WI38 (cell line): ENCODE measurements around the gene PHC3.

ENCODE experiments used
- H3K4me3 ChIP-seq: 2 replicates; pipeline ENCODE4 v1.5.1; 2011; ENCODE audit warnings: low read depth, mild to moderate bottlenecking, control low read depth, low read length
- TF ChIP-seq, protein P1 (sequence below): IDR thresholded peaks from 2 replicates; pipeline ENCODE4 v1.5.1; 2012; ENCODE audit warnings: low read depth, mild to moderate bottlenecking, control low read depth, low read length

Gene PHC3

DNA sequence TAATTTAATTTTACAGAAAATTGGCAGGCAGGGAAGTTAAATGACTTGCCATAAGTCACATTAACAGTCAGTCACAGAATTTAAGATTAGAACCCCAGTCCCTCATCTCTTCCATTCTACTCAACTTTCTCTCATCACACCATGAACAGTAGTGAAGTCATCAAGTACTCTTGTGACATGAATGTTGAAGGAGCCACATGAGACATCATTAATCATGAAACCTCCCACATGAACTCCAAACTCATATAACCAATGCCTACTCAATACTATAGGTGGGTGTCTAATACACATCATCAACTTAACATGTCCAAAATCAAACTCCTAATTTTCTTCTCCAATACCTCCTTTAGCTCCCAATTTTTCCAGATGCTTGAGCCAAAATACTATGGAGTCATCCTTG is 19.5 kb downstream of the PHC3 start:
- H3K4me3 ChIP-seq = no peak overlapping the region
- TF ChIP-seq, protein P1, sequence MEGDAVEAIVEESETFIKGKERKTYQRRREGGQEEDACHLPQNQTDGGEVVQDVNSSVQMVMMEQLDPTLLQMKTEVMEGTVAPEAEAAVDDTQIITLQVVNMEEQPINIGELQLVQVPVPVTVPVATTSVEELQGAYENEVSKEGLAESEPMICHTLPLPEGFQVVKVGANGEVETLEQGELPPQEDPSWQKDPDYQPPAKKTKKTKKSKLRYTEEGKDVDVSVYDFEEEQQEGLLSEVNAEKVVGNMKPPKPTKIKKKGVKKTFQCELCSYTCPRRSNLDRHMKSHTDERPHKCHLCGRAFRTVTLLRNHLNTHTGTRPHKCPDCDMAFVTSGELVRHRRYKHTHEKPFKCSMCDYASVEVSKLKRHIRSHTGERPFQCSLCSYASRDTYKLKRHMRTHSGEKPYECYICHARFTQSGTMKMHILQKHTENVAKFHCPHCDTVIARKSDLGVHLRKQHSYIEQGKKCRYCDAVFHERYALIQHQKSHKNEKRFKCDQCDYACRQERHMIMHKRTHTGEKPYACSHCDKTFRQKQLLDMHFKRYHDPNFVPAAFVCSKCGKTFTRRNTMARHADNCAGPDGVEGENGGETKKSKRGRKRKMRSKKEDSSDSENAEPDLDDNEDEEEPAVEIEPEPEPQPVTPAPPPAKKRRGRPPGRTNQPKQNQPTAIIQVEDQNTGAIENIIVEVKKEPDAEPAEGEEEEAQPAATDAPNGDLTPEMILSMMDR = no peak

DNA sequence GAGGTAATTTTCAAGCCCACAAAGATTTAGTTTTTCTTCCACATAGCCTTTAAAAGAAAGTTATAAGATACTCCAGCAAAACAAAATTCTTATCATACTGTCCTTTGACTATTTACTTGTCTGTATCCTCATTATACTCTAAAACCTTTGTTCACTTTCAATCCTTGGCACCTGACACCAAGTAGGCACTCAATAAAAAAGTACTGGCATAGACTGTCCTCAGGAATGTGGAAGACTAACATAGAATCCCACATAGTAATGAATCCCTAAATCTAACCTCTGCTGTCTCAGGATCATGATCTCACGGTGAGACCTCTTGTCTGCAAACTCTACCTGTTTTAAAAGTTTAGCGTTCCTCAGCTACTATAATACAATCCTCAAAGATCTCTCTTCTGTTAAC is 21.6 kb downstream of the PHC3 start:
- TF ChIP-seq, protein P1 = no peak

DNA sequence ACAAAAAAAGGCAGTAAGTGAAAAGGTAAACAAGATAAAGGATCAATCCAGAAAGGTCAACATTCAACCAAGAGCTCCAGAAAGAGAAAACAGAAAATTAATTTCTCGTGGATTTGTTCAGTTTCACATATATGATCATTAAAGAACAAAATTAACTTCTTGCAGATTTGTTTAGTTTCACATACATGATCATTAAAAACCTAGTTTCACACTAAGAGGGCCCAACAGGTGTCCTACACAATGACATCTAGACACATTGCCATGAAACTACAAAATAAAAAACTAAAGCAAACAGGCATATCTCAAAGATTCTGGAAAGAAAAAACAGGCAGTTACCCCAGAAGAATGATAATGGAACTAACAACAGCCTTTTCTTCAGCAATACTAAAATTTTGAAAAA is 22.1 kb downstream of the PHC3 start:
- H3K4me3 ChIP-seq = no peak overlapping the region
- TF ChIP-seq, protein P1 = no peak

More for the DNA sequence above, 21.6 kb downstream of the PHC3 start:
- no peak overlapping the region for H3K4me3 ChIP-seq

DNA sequence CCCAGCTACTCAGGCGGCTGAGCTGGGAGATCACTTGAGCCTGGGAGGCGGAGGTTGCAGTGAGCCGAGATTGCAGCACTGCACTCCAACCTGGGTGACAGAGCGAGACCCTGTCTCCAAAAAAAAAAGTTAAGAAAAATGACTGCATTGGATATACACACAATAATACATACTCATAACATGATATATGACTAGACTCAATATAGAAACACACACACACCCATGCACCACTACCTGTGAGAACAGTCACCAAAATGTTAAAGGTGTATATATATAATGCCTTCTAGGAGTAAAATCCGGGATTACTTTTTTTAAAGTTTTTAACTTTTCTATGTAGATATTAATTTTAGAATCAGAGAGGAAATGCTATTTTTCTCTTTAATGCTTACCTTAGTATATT is 25.9 kb downstream of the PHC3 start:
- TF ChIP-seq, protein P1 = no peak
- no peak overlapping the region for H3K4me3 ChIP-seq

DNA sequence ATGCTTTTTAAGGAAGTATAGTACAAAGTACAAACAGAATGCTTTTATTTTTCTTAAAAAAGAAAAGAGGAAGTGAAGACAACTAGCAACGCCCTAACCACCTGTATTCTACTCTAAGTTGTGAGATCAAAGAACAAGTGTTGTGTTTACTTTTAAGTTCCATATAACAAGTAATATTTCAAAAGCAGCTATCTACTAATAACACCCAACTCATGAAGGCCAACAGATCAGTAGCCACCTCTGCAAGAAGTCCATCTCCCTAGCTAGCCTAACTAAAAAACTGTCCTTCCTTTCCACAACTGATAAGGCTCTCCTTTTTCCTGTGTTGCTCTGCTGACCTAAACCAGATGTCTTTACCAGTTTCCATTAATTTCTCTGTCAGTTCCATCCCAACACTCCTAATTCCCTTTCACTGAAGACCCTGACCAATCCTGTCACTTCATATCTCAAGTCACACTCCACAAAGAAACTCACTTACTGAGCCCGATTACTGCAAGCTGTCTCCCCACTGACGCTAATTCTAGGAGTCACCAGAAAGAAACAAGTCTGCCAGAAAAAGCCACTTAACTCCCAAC is 26.9 kb downstream of the PHC3 start:
- no peak overlapping the region for H3K4me3 ChIP-seq
- TF ChIP-seq, protein P1 = no peak

DNA sequence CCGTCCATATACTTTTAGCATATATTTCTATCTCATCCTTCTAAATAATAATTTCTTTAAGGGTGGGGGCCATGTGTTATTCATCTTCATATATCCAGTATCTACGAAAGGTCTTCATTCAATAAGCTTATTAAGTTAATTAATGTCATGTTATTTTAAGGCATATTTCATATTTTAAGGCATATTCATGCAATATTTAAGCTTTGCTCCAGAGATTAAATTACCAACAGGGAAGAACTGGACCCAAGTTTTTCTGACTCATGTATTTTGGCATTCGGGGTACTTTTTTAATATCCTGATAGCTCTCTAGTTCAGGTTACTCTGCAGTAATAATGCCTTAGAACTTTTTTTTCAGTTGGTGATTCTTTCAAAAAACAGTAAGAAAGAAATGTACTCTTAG is 27.4 kb downstream of the PHC3 start:
- TF ChIP-seq, protein P1 = no peak
- no peak overlapping the region for H3K4me3 ChIP-seq

DNA sequence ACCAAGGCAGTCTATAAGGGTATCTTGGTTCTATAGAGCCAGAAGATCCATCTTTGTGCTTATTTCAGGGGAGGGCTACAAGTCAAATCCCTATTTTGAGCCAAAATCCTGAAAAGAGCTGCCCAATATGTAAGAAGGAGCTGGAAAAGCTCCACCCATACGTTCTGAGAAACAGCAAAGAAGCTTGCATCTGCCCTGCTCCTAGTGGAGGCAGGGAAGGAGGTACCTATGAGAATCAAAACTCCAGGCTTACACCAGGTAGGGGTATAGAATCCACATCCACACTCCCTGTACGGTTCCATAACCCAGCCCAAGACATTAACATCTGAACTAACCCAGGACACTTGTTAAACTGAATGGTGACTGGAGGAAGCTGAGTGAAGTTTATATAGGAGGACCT is 30.0 kb downstream of the PHC3 start:
- TF ChIP-seq, protein P1 = no peak
- H3K4me3 ChIP-seq = no peak overlapping the region
